Measurements from ENCODE around the gene MAP3K19.
"Not testable (repeated sequence)": the region's sequence is repeated elsewhere in the genome, so short reads cannot be mapped to it uniquely, and the experiment has no call there.

MAP3K19 gene

DNA sequence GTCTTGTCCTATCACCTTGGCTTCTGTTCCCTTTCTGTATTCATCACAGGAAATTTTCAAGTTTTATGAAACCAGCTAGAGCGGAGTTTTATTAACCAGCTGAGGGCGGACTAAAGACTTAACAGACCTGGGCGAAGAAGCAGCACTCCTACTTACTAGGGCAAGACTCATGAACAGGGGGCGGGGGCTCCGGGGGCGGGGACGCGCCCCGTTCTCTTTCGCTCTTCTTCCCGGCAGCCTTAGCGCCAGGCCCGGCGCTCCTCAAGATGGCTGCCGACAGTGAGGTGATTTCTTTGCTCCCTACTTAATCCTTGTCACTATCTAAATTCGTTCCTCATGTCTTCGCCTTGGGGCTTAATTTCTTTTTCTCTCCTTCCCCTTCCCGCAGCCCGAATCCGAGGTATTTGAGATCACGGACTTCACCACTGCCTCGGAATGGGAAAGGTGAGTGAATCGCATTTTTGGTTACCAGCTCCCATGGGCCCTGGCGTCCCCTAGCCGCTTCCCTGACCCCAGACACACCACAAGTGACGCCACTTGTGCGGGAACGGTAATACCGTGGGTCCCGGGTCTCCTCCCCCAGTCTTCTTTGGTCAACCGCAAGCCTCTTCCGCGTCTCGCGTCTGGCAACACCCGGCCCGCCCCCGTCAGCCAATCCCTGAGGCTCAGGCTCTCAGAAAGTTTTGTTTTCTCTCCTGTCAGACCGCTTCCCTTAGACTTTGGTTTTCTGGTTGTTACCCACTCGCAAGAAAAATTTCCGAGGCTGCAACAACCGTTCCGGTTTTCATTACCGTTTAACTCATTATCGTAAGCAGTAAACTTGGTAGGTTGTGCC lies 5.0 kb upstream of the MAP3K19 start, which contains the start of gene RAB3GAP1:
Gene RAB3GAP1, plus strand, starts transcription at position 251 of the 835 bp plus-strand sequence. Its CDS starts 16 bp downstream, at position 267.
- peak; percentile 88 for DNase-seq (ENCODE audit: low spot score)

GRCh38 chr2:135050684-135051083 lies 3.4 kb upstream of the MAP3K19 start:
- DNase-seq (ENCODE audit: low spot score) = no peak

GRCh38 chr2:135050132-135050531 lies 2.9 kb upstream of the MAP3K19 start:
- no peak for DNase-seq (ENCODE audit: low spot score)

GRCh38 chr2:135048122-135048521 lies 875 bp upstream of the MAP3K19 start:
- no peak for DNase-seq (ENCODE audit: low spot score)

GRCh38 chr2:135043345-135043744 lies 3.9 kb downstream of the MAP3K19 start:
- no peak for DNase-seq (ENCODE audit: low spot score)

- DNase-seq (ENCODE audit: low spot score) = no peak
These were observed 9.4 kb downstream of the MAP3K19 start for GRCh38 chr2:135037831-135038230.

- not testable (repeated sequence) for DNase-seq (ENCODE audit: low spot score)
These were observed 14.0 kb downstream of the MAP3K19 start for GRCh38 chr2:135033216-135033615.

GRCh38 chr2:135030826-135031225 lies 16.4 kb downstream of the MAP3K19 start:
- peak; percentile 36 for DNase-seq (ENCODE audit: low spot score)

DNA sequence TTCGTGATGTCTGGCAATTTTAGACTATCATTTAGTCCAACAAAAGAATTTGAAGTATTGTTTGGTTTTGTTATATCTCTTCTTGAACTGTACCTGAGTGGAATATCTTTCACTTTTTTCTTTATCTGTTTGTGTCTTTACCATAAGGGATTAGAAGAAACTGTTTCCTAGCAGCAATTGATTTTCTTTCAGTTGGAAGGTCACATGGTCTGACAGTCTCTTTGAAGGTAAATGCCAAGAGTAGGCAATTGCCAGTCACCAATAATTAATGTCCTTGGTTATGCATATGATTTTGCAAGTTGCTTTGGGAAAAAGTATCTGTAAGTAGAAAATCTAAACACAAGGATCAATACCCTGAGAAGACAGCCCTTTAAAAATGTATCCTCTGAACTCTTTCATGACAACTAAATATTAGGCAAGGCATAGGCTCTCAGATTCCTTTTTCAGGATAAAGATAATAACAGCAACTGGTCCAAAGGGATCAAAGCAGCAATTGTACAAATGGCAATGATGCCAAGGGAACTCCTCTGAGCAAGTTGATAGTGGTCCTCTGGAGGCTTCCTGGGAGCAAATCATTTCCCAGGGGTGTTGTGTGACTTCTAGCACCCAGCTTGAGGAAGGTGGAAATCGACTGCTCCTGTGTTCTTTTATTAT lies 17.6 kb downstream of the MAP3K19 start:
- DNase-seq (ENCODE audit: low spot score) = no peak

- DNase-seq (ENCODE audit: low spot score) = no peak
These were observed 23.3 kb downstream of the MAP3K19 start for GRCh38 chr2:135023886-135024485.

DNA sequence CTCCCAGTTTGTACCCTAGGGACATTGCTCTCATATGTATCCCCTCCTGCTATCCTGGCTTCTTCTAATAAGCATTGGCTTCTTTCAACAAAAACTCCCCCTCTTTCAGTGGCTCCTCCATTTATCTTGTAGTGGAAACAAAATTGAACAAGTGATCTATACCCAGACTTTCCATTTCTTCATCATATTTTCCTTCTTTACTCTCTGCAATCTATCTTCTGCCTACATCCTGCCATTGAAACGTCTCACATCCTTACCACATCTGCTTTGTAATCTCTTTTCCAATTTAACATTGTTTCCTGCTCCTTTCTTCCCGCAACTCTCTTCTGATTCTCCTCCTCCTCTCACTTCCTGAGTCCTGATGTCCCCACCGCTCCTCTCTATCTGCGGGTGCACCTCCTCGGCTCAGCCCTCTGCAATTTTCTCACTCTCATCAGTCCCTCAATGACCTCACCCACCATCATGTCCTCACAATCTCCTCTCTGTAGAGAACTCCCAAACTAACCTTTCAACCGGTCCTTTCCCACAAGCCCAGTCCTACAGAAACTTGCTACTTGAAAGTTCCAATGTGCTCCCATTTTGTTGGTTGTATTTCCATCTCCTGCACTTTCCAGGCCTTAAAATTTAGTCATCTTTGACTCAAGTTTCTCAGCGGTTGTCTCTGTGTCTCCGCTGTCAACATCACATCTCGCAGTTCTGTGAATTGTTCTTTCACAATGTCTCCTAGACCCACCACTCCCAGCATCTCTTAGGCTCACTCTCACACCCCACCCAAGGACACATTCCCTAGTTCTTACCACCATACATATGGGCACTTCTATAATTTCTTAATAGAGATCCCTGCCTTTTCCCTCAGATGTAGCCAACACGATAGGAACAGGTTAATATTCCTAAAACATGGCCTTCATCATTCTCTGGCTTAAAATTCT lies 24.0 kb downstream of the MAP3K19 start:
- no peak for DNase-seq (ENCODE audit: low spot score)

- DNase-seq (ENCODE audit: low spot score) = no peak
These were observed 25.6 kb downstream of the MAP3K19 start for GRCh38 chr2:135021618-135022017.

DNA sequence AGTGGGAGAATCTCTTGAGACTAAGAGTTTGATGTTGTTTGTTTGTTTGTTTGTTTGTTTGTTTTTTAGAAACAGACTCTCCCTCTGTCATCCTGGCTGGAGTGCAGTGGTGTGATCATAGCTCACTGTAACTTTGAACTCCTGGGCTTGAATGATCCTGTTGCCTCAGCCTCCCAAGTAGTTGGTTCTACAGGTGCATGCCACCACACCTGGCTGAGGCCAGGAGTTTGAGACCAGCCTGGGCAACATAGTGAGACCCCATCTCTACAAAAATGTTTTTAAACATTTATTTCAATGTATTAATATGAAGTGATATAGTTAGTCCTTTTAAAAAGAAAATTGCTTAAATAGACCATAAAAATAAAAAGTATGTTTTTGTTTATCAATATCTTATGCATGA lies 35.6 kb downstream of the MAP3K19 start:
- DNase-seq (ENCODE audit: low spot score) = no peak

GRCh38 chr2:135010200-135010942 lies 36.9 kb downstream of the MAP3K19 start:
- no peak for DNase-seq (ENCODE audit: low spot score)

DNA sequence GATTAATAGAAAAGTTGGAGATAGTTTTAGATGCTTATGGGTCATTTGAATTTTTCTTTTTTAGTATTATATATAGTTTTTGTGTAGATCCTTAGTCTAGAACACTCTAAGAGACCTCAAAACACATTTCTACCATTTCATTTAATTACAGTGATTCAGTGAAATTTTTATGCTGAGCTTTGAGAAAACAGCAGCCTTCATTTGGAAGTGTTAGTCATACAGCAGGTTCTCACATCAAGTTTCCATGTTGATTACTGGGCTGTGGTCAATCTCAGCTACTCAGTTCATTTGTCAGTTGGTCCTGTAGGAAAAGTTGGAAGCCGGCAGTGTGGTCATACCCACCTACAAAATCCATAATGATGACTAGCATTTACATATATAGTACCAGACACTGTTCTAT lies 37.9 kb downstream of the MAP3K19 start:
- no peak for DNase-seq (ENCODE audit: low spot score)

DNA sequence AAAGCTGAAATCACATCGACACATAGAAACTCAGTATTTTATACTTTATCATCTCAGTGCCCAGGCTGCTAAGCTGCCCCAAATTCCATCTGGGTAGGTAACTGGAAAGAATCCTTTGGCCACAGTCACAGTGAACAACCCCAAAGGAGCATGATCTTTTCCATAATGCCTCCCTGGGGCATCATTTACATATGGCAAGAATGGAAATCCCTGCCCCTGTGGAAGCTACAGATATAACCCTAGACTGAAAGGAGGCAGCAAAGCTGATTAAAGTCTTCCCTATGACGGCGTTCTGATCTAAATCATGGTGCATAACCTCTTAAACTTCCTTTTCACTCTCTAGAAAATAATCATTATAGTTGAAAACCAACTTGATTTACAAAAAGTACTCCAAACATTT lies 41.5 kb downstream of the MAP3K19 start:
- no peak for DNase-seq (ENCODE audit: low spot score)

DNA sequence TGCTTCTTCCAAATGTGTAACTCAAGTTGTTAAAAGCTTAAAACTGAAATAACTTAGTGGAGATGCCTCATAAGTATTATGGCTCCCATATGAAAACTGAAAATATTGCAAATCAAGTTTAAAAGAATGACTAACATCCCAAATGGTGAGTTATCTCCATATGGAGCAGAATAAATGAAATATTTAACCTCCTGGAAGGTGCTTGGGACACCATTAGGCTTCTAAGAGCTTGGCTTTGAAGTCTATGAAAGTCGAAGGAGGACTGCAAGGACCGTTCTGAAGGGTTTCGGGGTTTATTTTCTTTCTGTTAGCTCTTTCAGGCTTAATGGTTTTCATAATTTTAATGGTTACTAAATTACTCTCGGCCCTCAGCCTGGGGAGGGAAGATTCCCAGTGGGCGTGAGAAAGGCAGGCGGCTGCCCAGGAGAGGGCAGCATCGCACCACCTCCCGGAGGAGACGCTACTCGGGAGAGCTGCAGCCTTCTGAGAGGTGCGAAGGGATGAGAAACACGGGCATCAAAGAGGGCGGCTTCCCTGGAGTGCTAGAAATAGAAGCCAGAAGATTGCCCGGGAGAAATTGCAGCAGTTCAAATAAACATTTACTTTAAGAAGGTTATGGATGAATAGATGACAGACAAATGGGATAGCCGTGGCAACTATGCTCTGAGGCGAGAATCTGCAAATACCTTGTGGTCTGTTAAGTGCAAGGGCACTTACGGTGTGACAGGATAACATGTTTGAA lies 43.1 kb downstream of the MAP3K19 start:
- peak; percentile 78 for DNase-seq (ENCODE audit: low spot score)

GRCh38 chr2:135002836-135003235 lies 44.4 kb downstream of the MAP3K19 start:
- DNase-seq (ENCODE audit: low spot score) = no peak

DNA sequence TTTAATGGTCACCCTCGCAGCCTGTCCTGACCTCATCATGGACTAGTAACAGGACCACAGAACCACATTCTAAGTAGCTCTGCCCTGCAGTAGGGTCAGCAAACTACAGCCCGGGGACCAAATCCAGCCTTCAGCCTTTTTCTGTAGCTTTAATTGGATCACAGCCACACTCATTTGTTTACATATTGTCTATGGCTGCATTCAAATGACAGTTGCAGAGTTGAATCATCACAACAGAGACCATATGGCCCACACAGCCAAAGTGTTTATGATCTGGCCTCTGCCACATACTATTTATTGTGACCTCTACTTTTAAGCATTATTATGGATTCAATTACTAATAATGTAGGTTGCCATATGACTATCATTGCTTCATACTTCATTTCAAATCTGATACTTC lies 47.7 kb downstream of the MAP3K19 start:
- no peak for DNase-seq (ENCODE audit: low spot score)

DNA sequence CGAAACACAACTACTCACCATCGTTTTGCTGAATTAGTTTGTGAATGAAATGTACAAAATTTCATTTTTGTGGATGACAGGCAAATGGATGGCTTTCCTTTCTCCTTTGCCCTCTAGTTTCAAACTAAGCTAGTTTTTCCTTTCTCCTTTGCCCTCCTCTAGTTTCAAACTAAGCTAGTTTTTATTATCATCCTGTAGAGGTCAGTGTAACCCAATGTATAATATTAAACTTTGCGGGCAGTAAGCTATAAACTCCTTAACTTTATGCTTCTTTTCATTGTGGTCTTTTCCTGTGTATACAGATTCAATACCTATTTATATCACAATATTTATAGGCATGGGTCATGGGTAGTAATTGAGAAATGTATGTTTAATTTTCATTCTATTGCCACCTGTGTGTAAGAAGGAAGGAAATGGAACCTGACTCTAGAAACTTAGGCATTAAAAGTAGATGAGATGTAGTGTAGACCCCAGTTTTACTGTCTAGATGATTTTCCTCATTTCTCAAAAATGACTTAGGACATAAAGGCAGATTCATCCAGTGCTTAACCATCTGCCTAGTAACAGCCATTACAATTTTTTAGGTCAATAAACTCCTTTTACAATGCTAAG lies 58.1 kb downstream of the MAP3K19 start:
- DNase-seq (ENCODE audit: low spot score) = peak; percentile 19
